ENCODE data around the gene F7.
"Not testable (repeated sequence)": the region's sequence is repeated elsewhere in the genome, so short reads cannot be mapped to it uniquely, and the experiment has no call there.

F7 gene

DNA sequence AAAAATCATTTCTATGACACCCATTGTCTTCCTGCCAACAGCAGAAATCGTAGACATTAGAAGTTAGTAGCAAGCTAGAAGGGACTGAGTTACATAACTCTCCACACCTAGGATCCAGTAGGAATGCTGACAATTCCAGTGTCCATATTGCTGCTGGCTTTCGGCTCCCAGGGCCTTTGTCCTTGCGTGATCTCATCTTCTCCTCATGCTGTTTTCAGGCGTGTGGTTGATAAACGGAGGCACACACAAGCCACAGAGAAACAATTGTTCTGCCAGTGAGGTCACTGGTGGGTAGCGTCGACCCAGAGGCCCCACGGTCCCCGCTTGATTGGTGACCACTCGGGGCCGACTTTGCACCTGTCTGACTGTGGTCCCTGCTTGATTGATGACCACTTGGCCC, 31.6 kb upstream of the F7 start:
- DNase-seq = no peak

DNA sequence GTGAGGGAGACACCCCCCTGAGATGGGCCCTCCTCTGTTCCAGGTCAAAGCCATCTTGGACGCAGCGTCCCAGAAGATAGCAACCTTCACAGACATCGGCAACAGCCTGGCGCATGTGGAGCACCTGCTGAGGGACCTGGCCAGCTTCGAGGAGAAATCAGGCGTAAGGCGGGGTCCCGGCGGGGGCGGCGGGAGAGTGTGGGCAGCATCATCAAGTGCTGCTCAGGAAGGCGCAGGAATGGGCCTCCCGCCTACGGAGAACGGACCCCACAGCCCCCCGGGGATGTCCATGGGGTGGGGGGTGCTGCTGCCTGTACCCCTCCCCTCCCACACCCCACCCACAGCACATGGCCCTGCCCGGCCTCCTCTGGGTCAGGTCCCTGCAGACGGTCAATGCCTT, 31.2 kb upstream of the F7 start:
- no peak for DNase-seq

DNA sequence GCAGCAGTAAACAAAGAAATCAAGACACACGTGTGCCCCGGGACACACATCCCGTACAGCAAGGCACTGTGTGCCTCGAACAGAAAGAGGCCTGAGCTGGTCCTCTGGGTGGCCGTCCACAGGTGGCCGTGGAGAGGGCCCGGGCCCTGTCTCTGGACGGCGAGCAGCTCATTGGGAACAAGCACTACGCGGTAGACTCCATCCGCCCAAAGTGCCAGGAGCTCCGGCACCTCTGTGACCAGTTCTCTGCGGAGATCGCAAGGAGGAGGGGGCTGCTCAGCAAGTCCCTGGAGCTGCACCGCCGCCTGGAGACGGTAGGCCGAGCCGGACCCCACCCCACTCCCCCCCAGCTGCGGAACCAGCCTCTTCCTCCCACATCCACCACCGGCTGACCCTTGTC, 30.7 kb upstream of the F7 start:
- no peak for DNase-seq

DNA sequence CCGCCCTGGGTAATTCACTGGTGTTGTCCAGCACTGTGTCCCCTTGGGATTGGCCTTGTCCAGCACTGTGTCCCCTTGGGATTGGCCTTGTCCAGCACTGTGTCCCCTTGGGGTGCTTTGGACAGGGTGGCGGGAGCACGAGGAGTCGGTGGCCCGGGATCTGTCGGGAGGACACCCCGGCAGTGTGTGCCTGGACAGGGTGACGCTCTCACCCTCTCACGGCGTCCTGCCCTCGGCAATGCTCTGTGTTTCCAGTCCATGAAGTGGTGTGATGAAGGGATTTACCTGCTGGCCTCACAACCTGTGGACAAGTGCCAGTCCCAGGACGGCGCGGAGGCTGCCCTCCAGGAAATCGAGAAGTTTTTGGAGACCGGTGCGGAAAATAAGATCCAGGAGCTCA, 29.9 kb upstream of the F7 start:
- no peak for DNase-seq

DNA sequence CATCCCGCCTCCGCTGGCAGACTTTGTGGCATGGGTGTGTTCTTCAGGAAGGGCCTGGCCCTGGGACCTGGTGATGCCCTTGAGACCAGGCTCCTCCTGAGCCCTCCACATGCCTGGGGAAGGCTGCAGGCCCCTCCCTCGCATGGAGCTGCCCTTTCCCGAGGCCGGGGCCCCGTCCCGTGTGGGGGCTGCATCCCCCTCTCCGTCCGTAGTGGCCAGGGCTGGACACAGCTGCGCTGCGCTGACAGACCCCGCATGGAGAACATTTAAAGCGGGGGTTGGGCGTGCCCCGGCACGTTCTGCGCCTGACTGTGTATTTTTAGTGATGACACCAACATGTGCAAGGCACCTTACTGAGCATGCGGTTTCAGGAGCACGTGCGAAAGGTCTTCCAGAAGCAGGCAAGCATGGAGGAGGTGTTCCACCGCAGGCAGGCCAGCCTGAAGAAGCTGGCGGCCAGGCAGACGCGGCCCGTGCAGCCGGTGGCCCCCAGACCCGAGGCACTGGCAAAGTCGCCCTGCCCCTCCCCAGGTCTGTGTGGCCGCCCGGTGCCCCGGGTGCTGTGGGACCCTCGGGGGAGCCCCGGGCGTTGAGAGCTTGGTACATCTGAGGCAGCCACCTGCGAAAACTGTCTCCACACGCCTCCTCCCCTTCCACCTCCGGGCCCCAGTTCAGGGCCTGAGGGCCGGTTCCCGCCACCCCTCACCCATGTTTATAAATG, 28.8 kb upstream of the F7 start:
- no peak for DNase-seq

DNA sequence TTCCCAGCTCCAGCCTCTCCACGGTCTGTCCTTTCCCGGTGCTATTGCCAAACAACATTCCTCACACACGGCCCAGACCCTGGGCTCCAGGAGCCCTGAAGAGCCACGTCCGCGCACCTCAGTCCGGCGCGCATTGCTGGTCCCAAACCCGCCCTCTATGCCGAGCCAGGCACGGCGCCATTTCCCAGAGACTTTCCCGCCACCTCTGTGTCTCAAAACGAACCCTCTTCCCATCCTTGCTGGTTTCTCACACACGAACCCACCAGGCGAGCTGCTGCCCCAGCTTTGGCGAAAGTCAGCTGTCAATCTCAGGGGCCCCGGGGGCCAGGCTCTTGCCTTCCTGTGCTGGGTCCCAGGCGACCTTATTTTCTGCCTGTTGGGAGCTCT, 28.0 kb upstream of the F7 start:
- no peak for DNase-seq

DNA sequence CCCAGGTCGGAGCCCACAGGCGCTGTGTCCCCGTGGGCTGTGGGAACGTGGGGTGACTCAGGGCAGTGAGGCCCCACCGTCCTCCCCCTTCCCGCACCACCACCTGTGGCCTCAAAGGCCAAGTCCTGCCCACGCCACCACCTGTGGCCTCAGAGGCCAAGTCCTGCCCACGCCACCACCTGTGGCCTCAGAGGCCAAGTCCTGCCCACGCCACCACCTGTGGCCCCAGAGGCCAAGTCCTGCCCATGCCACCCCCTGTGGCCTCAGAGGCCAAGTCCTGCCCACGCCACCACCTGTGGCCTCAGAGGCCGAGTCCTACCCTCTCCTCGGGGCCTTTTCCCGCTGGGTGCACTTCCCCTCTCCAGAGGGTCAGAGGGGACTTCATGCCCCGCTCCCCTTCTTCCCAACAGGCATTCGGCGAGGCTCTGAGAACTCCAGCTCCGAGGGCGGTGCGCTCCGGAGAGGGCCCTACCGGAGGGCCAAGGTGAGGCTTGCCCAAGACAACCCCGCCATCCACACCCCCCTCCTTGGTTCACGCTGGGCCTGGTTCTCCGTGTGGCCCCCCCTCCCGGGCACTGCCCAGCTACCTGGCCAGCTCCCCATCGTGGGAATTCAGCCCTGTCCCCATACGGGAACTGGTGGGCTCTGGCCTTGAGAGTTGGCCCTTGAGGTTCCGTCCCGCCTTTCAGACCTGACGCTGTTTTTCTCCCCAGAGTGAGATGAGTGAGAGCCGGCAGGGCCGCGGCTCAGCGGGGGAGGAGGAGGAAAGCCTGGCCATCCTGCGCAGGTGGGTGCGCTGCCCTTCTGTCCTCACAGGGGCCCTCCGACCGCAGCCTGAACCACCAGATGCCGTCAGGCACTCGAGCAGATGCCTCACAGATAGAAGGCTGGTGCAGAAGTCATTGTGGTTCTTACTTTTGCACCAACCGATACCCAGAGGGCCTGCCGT, 27.4 kb upstream of the F7 start:
- no peak for DNase-seq

DNA sequence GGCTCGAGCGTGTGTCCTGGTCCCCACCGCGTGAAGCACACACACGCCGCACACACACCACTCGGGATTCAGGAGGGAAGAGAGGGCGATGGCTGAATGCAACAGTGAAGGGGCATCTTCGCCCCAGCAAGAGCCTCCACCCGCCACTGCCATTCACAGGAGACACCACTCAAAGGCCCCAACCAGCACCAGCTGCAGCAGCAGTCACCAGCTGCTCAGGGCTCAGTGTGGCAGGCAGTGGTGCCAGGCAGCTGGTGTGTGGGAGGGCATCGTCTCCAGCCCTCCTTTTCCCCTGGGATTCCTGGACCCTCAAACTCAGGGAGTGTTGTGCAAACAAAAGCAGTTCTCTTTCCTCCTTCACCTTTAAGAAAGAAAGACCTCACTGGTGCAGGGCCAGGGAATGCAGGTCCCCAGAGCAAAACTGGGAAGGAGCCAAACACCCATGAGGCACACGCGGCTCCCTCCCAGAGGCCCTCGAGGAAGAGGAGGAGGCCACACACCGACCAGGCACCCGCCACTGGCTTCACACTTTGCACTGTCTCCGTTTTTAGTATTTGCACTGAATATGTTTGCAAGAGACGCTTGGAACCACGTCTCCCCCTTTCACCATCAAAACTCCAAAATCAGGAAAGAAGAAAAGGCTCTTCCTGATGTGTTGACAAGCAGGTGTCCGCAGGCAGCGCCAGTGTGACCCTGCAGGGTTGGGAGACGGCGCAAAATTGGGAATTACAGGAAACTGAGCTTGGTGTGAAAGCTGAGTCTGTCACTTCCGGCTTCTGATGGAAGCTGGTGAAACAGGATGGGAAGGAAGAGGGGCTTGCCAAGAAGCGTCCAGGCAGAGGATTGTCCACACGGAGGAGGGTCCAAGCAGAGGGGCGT, 26.4 kb upstream of the F7 start:
- peak; percentile 54 for DNase-seq

DNA sequence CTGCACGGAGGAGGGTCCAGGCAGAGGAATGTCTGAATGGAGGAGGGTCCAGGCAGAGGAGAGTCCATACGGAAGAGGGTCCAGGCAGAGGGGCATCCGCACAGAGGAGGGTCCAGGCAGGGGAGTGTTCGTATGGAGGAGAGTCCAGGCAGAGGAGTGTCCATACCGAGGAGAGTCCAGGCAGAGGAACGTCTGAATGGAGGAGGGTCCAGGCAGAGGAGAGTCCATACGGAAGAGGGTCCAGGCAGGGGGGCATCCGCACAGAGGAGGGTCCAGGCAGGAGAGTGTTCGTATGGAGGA, 25.9 kb upstream of the F7 start:
- not testable (repeated sequence) for DNase-seq

DNA sequence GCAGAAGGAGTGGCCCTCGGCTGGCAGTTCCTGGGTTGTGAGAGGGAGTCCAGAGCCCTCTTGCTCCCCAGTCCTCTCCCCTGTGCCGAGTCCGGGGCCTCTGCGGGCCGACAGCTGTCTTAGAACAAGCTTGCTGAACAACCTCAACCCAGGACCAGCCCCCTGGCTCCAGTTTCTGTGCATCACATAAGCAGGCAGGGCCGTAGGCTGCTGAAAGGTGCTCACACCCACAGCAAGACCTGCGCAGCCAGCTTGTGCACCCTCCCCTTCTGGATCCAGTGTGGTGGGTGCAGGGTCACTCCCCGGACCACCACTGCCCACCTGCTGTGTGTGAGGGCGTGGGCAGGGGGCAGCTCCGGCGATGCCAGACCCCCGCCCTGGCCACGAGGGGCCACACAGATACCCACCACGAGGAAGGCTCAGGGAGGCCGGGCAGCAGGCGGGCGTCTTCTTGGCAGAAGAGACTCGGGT, 25.2 kb upstream of the F7 start:
- DNase-seq = no peak

DNA sequence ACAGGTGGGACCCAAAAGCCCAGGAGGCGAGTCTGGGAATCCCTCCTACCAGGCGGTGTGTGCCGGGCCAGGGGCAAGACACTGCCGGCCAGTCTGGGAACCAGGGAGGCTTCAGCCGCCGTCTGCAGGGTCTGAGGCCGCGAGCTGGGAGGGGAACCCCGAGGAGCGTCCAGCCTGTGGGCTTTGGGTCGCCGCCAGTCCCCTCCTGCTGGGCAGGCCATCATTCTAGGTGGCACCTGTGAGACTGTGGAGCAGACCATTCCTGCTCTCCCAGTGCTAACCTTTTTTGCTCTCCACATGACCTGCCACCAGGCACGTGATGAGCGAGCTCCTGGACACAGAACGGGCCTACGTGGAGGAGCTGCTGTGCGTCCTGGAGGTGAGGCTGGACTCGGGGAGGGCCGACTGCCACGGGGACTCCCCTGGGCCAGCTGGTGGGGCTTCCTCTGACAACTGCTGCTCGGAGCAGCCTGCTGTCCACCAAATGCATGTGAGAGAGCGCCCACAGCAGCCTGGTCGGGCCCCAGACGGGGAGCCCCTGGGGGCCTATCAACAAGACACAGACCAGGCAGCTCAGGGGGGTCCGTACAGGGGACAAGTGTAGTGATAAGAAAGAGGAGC, 24.6 kb upstream of the F7 start:
- no peak for DNase-seq

DNA sequence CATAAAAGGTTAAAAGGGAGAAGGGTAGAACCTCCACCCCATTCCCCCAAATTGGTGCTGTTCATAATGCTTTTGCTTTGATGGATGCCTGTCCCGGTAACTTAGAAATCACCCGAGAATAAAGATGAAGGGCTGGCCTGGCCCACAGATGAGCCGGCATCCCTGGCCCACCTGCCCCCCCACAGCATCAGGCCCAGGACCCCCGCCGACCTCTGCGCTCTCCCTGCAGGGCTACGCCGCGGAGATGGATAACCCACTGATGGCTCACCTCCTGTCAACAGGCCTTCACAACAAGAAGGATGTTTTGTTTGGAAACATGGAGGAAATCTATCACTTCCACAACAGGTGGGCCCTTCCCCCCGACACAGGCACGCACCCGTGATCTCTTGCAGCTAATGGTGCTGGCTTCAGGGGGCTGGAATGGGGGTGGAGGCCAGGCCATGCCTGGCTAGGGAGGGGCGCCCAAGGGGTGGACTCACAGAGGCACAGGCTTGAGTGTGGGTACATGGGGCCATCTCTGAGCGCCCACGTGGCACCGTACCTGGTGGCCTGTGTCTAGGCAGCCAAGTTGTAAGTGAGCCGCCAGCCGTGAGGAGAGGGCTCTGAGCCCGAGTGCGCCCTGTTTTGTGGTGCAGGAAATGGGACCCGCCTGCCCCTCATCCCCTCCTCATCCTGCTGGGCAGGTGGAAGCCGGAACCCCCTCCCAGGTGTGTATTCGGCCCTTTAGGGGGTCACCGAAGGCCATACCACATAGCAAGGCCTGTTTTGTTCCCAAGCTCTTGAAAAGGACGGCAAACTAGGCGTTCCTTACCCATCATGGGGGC, 23.2 kb upstream of the F7 start:
- DNase-seq = no peak

DNA sequence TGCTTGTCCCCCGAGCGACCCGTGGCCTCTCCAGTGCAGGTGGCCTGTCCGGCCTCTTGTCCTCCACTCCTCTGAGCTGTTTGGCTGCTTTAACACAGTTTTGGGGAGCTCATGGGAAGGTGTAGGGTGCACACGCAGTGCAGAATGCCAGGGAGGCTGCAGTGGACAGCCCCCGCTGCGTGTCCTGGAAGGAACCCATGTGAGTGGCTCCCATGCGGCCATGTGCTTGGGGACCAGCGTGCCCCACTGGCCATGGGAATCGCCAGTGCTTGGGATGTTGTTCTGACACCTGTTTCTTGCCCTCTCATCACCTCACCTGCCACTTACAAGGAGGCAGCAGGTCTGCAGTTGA, 22.6 kb upstream of the F7 start:
- DNase-seq = no peak

DNA sequence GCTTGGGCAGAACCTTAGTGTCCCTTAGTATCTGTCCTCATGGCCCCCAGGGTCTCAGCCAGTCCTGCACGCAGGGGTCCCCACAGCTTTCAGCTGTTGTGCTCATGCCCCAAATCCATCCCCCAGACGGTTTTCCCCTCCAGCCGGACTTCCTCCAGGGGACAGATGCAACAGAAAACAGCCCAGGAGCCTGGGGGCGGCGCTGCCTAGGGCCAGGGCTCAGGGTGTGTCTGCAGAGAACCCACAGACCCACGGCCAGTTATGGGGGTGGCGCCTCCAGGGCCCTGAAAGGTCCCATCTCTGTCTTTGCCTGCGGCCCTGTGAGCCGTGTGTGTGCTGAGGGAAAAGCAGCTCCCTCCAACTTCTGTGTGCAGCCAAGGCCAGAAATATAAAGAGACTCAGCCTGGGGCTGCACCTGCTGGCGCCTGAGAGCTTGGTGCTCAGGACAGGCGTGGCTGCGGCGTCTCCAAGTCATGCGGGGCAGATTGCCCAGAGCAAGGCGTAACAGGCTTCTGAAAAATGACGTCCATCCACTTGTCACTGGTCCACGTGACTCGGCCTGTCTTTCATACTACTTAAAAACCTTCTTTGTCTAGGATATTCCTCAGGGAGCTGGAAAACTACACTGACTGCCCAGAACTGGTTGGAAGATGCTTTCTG, 22.1 kb upstream of the F7 start:
- peak; percentile 99 for DNase-seq

DNA sequence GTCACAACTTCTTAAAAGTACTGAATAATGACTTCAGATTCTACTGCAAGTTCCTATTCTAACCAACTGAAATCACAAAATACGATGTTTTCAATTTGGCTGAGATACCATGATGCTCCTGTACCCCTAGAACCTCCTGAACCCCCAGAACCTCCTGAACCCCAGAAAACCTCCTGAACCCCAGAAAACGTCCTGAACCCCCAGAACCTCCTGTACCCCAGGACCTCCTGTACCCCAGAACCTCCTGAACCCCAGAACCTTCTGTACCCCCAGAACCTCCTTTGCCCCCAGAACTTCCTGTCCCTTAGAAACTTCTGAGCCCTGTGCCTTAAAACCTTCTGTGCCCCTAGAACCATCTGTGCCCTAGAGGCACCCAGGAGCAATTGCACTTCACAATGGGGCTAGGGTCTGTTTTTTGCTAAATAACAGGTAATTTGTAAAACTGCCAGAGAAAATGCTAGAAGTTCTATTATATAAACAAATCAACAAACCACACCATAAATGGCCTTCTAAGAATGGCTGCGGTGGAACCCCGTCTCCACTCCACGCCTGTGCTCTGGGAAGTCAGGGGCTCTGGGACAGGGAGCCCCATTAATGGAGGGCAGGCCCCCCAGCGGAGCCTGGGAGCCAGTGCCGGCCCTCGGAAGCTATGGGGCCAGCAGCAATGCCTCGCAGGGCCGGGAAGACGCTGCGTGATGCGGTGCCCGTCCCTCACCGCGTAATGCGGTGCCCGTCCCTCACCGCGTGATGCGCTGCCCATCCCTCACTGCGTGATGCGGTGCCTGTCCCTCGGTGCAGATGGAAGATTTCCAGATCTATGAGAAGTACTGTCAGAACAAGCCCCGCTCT, 21.3 kb upstream of the F7 start:
- no peak for DNase-seq

DNA sequence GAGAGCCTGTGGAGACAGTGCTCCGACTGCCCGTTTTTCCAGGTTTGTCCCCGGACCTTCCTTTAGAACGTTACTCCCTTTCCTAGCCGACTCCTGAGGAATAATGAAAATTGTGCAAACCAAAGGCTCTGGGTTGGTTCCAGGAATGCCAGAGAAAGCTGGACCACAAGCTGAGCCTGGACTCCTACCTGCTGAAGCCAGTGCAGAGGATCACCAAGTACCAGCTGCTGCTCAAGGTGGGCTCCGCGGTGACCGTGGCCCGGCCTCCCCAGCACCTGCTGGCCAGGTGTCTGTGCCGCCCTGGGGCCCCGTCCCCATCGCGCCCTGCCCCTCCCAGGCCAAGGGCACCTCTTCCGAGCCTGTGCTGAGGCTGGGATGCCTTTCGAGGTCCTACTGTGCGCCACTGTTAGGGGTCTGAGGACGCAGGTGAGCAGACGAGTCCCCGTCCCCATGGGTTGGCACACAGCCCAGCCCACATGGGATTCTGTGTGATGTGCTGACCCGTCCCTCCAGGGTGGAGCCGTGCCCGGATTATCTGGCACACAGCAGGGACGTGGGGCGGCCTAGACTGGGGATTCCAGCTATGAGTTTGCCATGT, 20.5 kb upstream of the F7 start:
- DNase-seq = no peak

DNA sequence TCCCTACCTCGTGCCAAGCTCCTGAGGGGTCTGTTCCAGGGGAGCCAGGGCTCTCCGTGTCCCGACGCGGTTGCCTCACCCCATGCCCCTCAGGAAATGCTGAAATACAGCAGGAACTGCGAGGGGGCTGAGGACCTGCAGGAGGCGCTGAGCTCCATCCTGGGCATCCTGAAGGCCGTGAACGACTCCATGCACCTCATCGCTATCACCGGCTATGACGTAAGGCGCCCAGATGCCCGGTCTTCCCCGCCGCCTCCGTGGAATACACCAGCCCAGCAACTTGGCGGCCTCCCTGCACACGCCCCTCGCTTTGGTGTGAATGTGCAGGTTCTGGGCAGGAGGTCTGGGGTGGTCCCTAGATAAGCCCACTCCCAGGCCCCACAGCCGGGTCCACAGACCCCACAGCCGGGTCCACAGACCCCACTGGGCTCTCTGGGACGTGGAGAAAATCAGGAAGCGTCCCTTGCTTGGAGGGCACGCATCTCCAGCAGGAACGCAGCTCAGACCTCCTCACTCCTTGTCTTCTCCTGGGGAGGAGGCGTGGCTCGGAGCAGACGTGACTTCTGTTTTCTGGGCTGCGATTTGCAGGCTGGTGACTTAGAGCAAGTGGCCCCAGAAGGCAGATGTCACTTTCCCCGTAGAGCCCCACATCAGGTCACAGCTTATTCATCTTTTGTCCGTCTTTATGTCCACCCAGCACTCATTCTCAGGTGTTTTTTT, 19.4 kb upstream of the F7 start:
- DNase-seq = no peak

DNA sequence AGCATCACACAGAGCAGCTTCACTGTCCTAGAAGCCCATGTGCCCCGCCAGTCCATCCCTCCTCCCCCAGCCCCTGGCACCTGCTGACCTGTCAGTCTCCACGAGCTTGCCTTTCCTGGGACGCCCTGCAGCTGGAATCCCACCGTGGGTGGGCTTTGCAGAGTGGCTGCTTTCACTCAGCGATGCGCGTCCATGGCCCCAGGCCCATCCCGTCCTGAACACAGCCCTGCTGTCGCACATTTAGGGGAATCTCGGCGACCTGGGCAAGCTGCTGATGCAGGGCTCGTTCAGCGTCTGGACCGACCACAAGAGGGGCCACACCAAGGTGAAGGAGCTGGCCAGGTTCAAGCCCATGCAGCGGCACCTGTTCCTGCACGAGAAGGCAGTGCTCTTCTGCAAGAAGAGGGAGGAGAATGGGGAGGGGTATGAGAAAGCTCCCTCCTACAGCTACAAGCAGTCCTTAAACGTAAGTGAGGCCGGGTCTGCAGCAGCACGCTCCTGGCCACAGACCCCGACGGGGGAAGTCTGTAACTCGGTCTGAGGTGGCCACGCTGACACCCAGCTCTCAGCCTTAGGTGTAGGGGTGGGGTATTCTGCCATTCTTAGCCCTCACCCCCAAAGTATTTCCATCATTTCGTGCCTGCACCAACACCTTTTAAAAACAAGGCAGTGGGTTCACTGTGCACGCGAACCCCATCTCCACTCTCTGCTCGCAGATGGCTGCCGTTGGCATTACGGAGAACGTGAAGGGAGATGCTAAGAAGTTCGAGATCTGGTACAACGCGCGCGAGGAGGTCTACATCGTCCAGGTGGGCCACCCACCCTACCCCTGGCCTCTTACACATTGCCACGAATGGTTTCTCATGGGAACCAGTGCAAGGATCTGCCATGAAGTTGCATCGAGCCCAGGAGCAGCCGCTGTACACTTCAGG, 18.3 kb upstream of the F7 start:
- DNase-seq = no peak
